CD4-positive, alpha-beta T cell treated with Interleukin-10 for 1 hour (primary cell): Measurements from ENCODE around the gene CBR3.
"Not testable (repeated sequence)": the region's sequence is repeated elsewhere in the genome, so short reads cannot be mapped to it uniquely, and the experiment has no call there.

Experiments used
- DNase-seq: peaks from one replicate; pipeline ENCODE4 v3.0.0-alpha.2; 2020

CBR3 gene

DNA sequence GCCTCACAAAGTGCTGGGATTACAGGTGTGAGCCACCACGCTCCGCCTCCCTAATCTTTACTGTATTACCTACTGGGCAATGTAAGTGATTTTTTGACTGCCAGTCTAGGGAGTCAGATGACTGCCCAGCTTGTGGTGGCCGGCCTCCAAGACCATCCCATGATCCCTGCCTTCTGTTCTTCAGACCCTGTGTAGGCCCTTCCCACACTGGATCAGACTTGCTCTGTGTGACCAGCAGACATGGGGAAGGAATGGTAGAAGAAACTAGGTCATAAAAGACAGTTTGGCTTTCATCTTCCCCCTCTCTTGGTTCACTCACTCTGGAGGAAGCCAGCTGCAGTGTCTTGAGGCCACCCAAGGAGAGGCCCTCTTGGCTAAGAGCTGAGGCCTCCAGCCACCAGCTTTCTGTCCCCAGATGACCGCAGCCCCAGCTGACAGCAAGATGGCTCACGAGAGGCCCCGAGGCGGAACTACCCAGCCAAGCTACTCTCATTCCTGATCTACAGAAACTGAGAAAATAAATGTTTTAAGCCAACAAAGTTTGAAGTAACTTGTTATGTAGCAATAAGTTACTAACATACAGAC, 14.5 kb upstream of the CBR3 start:
- no peak for DNase-seq

DNA sequence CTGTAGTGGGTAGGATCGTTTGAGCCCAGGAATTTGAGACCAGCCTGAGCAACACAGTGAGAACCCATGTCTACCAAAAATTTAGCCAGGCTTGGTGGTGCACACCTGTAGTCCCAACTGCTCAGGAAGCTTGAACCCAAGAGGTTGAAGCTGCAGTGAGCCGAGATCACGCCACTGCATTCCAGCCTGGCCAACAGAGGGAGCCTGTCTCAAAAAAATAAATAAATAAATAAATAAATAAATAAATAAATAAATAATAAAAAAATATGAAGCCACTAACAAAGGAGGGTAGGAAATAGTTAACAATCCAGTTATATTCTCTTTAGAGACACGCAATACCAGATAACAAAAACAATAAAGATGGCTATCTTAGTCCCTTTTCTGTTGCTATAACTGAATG, 11.9 kb upstream of the CBR3 start:
- DNase-seq, result no peak

DNA sequence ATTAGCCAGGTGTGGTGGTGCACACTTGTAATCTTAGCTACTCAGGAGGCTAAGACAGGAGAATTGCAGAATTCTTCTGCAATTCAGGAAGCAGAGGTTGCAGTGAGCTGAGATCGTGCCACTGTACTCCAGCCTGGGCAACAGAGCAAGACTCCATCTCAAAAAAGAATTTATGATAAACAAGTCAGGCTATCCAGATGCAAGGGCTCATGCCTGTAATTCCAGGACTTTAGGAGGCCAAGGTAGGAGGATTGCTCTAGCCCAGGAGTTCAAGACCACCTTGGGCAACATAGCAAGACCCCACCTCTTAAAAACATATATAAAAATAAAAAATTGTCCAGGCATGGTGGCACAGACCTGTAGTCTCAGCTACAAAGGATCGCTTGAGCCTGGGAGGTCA, 10.5 kb upstream of the CBR3 start:
- DNase-seq, result no peak

DNA sequence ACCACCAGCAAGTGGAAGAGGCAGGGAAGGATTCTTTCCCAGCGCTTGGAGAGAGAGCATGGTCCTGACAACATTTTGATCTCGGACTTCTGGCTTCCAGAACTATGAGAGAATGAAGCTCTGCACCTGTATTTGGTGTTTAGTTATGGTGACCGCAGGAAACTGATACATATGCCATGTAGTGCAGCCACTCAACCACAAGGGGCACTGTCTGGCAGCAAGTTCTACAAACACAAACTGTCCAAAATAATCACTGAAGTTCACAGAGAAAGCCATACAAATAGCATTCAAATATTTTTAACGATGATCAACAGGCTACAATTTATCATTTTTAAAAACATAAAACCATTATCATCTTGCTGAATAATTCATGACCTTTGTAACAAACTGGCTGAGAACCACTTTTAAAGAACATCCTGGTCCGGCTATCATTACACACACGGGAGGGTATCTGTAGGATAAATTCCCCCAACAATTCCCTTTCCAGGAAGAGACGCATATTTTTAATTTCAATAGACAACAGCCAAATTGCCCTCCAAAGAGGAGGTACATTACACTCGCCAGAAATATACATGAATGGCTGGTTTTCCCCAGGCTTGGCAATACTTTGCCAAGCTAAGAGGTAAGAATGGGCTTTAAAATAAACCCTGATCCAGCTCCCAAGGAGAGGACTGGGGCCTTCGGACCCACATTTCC, 9.2 kb upstream of the CBR3 start:
- peak; percentile 71 for DNase-seq

DNA sequence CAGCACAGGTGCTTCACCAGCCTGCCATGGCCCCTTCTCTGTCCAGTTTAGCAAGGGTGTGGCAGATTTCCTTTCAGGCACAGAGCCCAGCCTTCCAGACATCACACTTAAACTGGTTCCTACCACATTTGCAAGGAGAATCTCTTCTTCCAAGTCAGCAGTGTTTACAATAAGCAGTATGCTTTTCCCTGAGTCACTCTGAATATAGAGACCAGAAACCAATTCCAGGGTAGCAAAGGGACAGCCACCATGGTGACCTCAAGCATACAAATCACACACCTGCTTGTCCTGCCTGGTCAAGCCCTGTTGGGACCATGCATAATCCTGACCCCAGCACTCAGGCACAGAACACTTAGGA, 8.7 kb upstream of the CBR3 start:
- DNase-seq, result no peak

DNA sequence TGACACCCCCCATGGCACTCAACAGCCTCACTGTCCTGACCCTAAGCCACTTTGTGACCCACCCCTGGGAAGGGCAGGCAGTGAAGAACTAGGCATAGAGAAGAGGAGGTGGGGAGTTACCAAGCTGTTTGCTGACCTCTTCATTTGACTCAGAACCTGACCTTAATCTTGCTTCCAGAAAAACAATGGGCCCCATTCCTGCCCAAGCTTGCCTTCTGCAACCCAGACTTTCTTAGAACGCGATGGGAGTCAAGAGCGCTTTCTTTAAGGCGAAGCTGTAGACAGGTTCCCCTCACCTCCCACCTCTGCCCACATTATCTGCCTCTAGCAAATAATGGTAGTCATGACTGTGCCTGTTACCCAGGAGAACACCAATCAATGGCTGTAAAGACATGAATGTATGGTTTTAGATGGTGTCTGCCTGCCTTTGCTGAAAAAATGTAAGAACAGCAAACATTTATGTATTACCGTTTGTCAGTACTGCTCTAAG, 8.2 kb upstream of the CBR3 start:
- DNase-seq, result no peak

DNA sequence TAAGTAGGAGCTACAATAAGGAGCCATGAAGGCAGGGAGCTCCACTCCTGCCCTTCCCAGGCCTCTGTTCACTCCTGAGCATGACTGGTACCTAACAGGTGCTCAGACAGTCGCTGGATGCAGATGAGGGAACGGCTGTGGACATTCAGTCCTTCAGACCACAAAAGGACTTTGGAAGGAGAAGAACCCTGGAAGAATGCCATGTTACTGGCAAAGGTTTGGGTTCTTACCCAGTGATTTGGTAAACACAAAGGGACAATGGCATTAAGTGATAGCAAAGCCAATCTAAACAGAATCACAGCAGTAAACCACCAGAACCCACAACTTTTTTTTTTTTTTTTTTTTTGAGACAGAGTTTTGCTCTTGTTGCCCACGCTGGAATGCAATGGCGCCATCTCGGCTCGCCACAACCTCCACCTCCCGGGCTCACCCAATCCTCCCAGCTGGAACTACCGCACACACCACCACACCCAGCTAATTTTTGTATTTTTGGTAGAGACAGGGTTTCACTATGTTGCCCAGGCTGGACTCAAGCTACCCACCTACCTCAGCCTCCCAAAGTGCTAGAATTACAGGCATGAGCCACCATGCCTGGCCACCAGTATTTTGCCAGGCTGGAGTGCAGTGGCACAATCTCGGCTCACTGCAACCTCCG, 7.5 kb upstream of the CBR3 start:
- no peak for DNase-seq

DNA sequence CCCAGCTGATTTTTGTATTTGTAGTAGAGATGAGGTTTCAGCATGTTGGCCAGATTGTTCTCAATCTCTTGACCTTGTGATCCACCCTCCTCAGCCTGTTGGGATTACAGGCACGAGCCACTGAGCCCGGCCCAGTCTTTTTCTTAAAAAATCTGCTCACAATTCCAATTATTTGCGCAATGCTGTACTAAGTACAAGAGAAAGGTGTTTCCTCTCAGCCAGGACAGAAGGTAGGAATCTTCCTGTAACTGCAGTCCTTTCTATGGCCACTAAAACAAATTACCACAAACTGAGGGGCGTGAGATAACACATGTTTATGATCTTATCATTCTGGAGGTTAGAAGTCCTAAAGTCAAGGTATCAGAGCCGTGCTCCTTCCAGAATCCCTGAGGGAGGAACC, 6.9 kb upstream of the CBR3 start:
- no peak for DNase-seq

DNA sequence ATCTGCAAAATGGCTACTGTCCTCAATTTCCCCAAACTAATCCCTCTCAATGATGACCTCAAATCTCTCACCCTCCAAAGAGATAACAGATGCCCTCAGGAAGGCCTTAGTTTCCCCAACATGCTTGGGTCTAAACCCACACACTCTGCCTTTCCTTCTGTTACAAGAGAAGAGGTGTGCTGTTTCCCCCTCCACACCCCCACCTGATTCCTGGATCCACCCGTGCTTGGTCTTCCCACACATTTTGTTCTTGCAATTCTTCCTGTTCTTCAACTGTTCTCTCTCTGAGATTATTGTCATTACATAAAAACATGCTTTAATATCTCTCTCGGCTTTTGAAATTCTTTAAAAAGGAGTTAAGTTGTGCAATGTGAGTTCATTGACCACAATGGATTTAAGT, 5.7 kb upstream of the CBR3 start:
- no peak for DNase-seq

DNA sequence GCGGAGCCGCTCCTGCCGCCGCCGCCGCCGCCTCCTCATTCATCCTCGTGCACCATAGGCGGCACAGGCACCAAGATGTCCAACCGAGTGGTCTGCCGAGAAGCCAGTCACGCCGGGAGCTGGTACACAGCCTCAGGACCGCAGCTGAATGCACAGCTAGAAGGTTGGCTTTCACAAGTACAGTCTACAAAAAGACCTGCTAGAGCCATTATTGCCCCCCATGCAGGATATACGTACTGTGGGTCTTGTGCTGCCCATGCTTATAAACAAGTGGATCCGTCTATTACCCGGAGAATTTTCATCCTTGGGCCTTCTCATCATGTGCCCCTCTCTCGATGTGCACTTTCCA, 4.5 kb upstream of the CBR3 start:
- not testable (repeated sequence) for DNase-seq

DNA sequence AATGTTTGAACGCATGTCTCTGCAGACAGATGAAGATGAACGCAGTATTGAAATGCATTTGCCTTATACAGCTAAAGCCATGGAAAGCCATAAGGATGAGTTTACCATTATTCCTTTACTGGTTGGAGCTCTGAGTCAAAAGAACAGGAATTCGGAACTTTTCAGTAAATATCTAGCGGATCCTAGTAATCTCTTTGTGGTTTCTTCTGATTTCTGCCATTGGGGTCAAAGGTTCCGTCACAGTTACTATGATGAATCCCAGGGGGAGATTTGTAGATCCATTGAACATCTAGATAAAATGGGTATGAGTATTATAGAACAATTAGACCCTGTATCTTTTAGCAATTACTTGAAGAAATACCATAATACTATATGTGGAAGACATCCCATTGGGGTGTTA, 4.0 kb upstream of the CBR3 start:
- not testable (repeated sequence) for DNase-seq

DNA sequence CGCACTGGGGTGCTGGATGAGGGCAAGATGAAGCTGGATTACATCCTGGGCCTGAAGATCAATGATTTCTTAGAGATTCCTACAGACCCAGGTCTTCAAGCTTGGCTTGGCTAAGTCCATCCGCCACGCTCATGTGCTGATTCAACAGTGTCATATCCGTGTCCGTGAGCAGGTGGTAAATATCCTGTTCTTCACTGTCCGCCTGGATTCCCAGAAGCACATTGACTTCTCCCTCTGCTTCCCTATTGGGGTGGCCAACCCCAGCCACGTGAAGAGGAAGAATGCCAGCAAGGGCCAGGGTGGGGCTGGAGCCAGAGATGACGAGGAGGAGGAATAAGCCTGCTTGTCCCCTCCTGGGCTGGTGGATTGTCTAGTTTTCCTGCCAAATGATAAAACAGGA, 2.2 kb upstream of the CBR3 start:
- no peak for DNase-seq

DNA sequence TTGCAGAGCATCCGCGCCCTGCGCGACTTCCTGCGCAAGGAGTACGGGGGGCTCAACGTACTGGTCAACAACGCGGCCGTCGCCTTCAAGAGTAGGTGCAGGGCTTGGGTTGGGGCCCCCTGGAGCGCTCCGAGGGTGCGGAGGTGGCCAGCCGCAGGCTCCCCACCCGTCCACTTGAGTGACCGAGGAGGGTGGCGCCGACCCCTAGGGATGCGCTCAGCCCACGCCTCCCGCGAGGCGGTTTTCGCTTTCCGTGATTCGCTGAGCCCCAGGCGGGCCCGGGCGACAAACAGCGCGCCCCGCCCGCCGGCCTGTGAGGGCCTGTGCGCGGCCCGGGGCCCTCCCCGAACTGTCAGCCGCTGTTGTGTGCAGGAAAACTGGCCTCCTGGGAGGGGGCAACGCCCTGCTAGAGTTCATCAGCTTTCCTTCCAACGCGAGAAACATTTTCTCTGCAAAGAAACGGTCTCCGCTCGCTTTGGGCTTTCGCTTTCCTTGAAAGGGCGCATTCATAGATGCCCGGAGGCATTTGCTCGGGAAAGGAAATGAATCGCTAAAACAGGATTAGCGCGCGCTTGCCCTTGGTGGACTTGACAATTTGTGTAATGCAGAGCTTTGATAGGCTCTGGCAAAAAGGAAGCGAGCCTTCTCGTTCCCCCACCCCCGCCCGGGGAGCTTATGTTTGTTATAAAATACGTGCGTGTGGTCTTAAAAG, 668 bp downstream of the CBR3 start:
- peak; percentile 54 for DNase-seq

DNA sequence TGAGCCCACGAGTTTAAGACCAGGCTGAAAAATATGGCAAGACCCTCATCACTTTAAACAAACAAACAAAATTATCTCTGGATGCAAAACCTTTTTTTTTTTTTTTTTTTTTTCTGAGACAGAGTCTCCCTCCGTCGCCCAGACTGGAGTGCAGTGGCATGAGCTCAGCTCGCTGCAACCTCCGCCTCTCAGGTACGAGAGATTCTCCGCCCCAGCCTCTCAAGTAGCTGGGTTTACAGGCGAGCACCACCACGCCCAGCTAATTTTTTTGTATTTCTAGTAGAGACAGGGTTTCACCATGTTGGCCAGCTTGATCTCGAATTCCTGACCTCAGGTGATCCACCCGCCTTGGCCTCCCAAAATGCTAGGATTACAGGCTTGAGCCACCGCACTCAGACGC, 4.9 kb downstream of the CBR3 start:
- DNase-seq, result not testable (repeated sequence)

DNA sequence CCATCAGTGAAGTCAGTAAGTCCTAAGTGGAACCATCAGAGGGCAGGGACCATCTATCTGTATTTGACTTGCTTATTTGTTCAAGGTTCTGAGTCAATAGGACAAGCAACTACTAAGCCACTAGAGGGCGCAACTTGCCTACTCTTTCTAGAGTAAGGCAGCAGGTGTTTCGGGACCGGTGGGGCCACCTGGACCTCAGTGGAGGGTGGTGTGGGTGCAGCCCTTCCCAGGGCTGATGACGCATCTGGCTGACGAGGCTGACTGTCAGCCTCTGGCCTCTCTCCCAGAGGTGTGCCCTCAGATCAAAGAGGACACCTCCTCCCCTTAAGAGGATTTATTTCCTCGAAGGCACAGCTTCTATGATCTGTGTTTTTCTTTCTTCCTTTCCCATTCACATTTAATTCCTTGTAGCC, 6.6 kb downstream of the CBR3 start:
- DNase-seq, result peak; percentile 94

DNA sequence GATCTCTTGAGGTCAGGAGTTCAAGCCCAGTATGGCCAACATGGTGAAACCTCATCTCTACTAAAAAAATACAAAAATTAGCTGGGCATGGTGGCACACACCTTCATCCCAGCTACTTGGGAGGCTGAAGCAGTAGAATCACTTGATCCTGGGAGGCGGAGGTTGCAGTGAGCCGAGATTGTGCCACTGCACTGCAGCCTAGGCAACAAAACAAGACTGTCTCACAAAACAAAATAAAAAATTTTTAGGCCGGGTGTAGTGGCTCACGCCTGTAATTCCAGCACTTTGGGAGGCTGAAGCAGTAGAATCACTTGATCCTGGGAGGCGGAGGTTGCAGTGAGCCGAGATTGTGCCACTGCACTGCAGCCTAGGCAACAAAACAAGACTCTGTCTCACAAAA, 9.4 kb downstream of the CBR3 start:
- DNase-seq, result not testable (repeated sequence)

DNA sequence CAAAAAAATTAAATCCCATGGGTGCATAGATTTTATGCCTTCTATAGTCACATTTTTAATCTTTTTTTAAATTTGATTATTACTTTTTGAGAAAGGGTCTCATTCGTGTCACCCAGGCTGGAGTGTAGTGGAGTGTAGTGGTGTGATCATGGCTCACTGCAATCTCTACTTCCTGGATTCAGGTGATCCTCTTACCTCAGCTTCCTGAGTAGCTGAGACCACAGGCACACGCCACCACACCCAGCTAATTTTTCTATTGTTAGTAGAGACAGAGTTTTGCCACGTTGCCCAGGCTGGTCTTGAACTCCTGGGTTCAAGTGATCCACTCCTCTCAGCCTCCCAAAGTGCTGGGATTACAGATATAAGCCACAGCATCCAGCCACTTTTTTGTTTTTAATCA, 10.4 kb downstream of the CBR3 start:
- DNase-seq, result peak; percentile 54

DNA sequence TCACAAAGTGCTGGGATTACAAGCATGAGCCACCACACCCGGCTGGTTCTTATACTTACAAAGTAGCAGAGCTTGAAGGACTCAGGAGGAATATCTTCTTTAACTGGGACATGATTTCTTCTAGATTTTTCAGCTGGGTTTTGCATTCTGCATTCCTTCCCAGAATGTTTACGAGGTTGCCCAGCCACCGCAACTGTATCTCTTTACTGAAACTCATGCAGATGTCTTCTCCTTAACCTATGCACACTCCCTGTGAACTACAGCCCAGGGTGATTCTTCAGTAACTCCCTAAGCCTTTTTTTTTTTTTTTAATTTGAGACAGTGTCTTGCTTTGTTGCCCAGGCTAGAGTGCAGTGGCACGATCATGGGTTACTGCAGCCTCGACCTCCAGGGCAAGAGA, 13.0 kb downstream of the CBR3 start:
- DNase-seq, result no peak

DNA sequence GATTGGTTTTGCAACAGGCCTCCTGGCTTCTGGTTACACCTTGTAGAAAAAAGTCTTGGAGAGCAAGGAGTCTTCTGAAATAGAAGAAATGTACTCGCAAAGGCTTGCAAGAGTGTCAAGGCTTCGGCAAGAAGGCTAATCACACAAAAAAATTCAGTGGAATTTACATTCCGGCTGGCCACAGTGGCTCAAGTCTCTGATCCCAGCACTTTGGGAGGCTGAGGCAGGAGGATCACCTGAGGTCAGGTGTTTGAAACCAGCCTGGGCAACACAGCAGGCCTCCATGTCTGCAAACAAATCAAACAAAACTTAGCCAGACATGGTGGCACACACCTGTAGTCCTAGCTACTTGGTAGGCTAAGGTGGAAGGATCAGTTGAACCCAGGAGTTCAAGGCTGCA, 14.0 kb downstream of the CBR3 start:
- no peak for DNase-seq

DNA sequence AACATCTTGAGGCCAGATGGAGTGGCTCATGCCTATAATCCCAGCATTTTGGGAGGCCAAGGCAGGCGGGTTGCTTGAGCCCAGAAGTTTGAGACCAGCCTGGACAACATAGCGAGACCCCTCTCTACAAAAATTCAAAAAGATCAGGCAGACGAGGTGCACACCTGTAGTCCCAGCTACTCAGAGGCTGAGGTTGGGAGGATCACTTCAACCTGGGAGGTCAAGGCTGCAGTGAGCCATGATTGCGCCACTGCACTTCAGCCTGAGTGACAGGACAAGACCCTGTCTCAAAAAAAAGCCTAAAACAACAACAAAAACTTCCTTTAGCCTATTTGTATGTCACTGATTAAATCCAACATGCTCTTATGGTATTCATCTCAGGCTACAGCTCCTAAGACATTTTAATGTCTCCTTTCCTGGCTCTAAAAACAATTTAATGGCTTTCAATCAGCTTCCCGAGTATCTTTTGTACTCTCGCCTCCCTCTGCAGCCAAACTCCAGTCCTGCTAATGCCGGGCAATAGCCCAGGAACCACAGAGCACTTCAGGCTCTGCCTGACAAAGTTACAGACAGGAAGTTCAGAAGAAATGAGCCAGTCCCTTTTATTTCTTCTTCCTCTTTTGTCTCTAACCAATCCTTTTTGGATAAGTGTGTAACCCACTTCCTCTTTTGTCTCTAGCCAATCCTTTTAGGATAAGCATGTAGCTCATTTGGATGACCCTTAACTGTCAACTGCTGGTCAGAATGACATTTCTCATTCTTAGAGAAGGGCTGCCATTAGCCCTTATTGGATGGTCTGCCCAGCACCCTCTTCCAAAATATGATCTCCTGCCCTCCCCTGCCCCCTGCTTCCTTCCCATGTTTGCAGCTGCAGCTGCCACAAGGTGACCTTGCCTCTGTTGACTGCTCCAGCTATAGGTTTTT, 15.2 kb downstream of the CBR3 start:
- peak; percentile 24 for DNase-seq

DNA sequence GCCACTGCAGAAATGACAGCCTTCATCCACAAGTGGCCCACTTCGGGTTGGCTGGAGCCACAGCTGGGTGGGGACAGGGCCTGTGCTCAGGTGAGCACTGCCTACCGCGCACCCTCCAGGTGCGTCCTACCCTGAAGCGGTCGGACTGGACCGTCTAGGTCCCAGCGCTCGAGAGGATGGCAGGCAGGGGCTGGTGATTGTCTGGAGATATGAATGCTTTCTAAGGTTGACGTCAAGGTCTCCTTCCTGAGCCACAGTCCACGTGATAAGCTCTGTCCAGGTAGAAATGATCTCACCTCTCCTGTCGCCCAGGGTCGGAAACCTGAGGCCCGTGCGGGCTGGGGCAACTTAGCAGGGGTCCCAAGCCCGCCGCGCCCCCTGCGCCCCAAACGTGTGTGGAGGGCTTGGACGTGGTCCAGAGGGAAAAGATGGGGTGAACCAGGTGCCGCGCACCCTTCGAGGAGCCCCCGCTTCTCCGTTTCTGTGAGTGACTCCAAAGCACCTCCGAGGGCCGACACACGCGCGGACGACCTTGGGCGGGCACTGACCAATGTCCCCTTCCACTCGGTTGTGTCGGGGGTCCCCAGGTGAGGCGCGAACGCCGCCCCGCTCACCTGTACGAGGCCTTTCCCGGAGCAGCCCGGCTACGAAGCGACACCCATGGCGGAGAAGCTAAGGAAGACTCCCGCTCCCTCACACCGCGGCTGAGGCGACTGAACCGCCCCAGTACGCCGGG, 20.9 kb downstream of the CBR3 start:
- DNase-seq, result peak; percentile 20

DNA sequence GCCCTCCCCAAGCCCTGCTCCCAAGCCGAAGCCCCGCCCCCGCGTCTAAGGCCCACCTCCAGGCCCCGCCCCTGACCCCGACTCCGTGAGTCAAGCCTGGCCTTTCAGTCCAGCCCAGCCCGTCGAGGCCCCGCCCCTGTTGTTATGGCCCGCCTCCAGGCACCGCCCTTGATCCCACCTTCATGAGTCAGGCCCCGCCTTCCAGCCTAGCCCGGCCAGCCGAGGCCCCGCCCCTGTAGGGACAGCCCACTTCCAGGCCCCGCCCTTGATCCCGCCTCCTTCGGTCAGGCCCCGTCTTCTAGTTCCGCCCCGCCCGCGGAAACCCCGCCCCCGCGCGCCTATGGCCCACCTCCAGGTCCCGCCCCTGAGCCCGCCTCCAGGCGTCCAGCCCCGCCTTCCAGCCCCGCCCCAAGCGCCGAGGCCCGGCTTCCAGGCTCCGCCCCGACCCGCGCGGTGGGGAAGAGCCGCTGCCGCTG, 21.5 kb downstream of the CBR3 start:
- DNase-seq, result peak; percentile 99
